VCaP (cell line): ENCODE data around the gene KRTAP10-8.
"Not testable (repeated sequence)": the region's sequence is repeated elsewhere in the genome, so short reads cannot be mapped to it uniquely, and the experiment has no call there.

Experiments used
- H3K27ac ChIP-seq: fragments of 450-650 bp; 2 replicates; pipeline ENCODE4 v1.5.1; 2017
- TF ChIP-seq, protein P1 (sequence below): fragments of 450-650 bp; conservative IDR thresholded peaks from 2 replicates; pipeline ENCODE4 v1.5.1; 2017; ENCODE audit warnings: mild to moderate bottlenecking, moderate library complexity

KRTAP10-8 gene

DNA sequence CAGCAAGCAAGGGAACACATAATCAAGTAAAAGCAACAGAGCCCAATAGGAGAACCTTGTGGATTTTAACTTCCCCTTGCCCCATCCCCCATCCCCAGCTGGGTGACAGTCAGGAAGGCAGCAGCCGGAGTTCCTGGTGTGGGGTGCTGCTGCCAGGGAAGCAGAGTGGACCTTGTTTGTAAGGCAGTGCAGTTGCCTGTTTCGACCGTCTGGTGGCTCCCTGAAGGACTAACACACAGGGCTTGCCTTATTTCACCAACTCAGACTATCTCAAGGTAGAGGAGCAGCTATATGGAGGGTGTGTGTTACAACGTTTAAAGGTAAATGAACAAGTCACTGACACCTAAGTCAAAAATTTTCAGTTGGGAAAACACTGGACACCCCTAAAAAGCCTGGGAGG, 6.6 kb downstream of the KRTAP10-8 start:
- H3K27ac ChIP-seq = no peak overlapping the region
- TF ChIP-seq, protein P1, sequence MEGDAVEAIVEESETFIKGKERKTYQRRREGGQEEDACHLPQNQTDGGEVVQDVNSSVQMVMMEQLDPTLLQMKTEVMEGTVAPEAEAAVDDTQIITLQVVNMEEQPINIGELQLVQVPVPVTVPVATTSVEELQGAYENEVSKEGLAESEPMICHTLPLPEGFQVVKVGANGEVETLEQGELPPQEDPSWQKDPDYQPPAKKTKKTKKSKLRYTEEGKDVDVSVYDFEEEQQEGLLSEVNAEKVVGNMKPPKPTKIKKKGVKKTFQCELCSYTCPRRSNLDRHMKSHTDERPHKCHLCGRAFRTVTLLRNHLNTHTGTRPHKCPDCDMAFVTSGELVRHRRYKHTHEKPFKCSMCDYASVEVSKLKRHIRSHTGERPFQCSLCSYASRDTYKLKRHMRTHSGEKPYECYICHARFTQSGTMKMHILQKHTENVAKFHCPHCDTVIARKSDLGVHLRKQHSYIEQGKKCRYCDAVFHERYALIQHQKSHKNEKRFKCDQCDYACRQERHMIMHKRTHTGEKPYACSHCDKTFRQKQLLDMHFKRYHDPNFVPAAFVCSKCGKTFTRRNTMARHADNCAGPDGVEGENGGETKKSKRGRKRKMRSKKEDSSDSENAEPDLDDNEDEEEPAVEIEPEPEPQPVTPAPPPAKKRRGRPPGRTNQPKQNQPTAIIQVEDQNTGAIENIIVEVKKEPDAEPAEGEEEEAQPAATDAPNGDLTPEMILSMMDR = peak; percentile 85

DNA sequence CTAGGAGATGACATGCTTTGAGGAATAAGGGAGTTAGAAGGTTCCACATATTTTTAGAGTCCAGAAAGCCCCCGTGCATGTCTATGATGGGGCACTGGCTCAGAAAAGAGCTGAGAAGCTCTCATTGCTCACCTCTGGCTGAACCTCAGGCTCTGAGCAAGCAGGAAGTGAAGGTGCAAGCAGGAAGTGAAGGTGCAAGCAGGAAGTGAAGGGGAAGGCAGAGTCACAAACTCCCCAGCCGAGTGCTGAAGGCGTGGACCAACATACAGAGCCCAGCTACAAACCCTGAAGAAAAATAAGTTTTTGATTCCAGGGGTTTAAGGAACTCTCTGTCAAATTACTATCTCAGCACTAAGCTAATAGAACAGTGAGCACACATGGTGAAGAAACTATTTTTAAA, 7.0 kb downstream of the KRTAP10-8 start:
- TF ChIP-seq, protein P1 = no peak; the same call in 1 of the 2 replicates
- no peak overlapping the region for H3K27ac ChIP-seq

DNA sequence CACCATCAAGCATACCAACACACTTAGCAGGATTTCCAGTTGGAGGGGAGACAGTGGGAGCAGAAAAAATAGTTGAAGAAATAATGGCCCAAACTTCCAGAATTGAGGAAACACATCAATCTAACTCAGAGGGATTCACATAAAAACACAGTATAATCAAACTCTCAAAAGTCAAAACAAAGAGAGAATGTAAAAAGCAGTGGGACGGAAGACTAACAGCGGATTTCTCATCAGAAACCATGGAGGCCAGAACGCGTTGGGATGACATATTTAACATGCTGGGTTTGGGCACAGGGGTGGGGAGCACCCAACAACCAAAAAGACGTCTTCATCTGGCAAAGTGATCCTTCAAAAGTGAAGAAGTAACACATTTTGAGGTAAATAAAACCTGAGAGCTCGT, 8.0 kb downstream of the KRTAP10-8 start:
- H3K27ac ChIP-seq = no peak overlapping the region
- TF ChIP-seq, protein P1 = no peak

DNA sequence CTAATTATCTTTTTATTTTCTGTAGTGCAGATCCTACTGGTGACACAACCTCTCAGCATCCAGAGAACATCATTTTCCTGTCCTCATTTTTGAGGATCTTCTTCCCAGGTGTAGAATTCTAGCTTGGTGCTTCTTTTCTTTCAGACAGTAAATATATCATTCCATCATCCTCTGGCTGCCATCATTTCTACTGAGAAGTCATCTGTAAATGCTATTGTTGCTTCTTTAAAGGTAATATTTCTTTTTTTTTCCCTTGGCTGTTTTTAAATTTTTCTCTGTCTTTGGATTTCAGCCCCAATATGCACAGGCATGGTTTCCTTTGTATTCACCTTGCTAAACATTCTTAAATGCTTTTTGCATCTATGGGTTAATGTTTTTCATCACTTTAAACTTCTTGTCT, 11.7 kb downstream of the KRTAP10-8 start:
- TF ChIP-seq, protein P1 = no peak
- no peak overlapping the region for H3K27ac ChIP-seq

DNA sequence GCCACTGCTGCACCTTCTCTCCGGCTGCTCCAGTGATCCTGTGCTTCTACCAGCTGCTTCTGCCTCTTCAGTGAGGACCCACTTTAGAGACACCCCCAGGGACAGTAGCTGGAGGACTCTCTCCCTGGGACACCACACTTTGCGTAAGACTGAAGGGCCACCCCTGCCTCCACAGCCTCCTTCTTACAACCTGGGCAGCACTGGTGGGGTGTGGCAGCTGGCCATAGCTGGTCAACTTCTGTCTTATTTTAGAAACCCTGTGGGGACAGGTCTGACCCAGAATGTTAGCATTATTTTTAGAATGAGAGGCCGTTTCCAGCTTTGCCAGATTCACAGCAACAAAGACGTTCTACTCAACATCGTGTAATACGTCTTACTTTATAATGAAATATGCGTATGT, 13.9 kb downstream of the KRTAP10-8 start:
- H3K27ac ChIP-seq = no peak overlapping the region
- TF ChIP-seq, protein P1 = no peak

DNA sequence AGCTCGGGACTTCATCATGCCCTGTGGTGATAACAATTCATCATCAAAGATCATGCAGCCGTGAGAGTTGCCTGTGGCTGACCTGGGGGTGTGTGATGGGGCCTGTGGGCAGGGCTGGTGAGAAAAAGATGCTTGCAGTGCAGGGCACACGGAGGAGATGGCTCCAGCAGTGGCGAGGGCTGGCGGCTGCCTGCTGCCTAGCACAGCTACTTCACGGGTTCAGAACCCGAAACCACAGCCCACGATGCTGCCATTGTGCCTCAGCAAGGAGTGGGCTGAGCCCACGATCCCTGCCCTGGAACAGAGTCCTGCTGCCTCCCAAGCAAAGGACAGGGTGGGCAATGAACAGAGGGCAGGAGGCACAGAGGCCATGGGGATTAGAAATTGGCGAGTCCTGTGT, 14.4 kb downstream of the KRTAP10-8 start:
- H3K27ac ChIP-seq = no peak overlapping the region
- TF ChIP-seq, protein P1 = no peak

DNA sequence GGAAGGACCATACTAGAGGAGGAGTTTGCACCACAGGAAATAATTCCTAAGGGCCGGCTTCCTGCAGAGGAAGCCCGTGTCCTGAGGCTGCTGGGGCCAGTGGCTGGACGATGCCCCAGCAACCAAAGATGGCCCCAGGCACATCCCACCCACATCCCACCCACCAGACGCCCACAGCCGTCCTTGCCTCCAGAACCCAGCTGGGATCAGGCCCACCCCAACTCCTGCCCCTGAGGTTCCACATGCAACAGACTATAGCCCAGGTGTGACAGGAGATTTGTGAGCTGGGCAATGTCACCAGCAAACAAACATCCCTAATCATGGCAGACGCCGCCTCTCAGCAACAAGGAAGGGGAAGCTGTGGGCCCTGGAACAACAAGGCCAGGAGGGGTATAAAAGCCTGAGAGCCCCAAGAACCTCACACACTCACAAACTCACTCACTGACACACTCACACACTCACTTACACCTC, 14.8 kb downstream of the KRTAP10-8 start, which contains the start of gene KRTAP10-9:
TSS of gene KRTAP10-9 (plus strand) at position 421 of the 471 bp plus-strand sequence. CDS start 79 bp downstream, outside the sequence.
- no peak within 1 kb of the TSS for H3K27ac ChIP-seq
- TF ChIP-seq, protein P1 = no peak

DNA sequence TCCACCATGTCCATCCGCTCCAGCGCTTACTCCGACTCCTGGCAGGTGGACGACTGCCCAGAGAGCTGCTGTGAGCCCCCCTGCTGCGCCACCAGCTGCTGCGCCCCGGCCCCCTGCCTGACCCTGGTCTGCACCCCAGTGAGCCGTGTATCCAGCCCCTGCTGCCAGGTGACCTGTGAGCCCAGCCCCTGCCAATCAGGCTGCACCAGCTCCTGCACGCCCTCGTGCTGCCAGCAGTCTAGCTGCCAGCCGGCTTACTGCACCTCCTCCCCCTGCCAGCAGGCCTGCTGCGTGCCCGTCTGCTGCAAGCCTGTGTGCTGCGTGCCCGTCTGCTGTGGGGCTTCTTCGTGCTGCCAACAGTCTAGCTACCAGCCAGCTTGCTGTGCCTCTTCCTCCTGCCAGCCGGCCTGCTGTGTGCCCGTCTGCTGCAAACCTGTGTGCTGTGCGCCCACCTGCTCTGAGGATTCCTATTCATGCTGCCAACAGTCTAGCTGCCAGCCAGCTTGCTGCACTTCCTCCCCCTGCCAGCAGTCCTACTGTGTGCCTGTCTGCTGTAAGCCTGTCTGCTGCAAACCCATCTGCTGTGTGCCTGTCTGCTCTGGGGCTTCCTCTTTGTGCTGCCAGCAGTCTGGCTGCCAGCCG, 15.4 kb downstream of the KRTAP10-8 start:
- not testable (repeated sequence) for H3K27ac ChIP-seq

DNA sequence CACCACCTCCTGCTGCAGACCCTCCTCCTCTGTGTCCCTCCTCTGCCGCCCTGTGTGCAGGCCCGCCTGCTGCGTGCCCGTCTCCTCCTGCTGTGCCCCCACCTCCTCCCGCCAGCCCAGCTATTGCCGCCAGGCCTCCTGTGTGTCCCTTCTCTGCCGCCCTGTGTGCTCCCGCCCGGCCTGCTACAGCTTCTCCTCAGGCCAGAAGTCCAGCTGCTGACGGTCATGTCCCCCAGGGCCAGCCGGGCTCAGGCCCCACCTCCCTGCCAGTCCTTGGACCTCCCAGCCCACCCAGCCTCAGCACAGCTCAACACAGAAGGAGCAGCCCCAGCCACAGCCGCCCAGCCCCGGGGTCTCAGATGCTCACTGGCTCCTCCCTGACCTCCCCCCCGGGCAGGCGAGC, 16.0 kb downstream of the KRTAP10-8 start:
- not testable (repeated sequence) for H3K27ac ChIP-seq
